K562 (cell line): ENCODE measurements around the gene NOP14. TPM values are rescaled to one million over a fixed set of nuclear protein-coding genes. Genes with fewer than 3 reads are reported as not detected.

Experiments used
- E4F1 ChIP-seq: fragments of 250-450 bp; sonication (Bioruptor Pico); IDR thresholded peaks from 2 replicates; pipeline ENCODE4 v1.5.0; 2021; ENCODE audit warnings: mild to moderate bottlenecking, borderline replicate concordance
- EHMT2 ChIP-seq: fragments of 450-650 bp; IDR thresholded peaks from 2 replicates; pipeline ENCODE4 v1.6.1; 2018; ENCODE audit warnings: antibody characterized with exemption
- ETS2 ChIP-seq: IDR thresholded peaks from 2 replicates; pipeline ENCODE4 v1.6.1; 2016; ENCODE audit warnings: borderline replicate concordance, missing genetic modification characterization, mild to moderate bottlenecking, moderate library complexity, missing compliant biosample characterization; ENCODE audit not compliant: poor library complexity, severe bottlenecking
- FIP1L1 ChIP-seq: fragments of 200-400 bp; formaldehyde crosslinking; IDR thresholded peaks from 2 replicates; pipeline ENCODE4 v1.6.1; 2018; ENCODE audit warnings: mild to moderate bottlenecking, low read depth, low read length; ENCODE audit not compliant: poor library complexity, severe bottlenecking
- FOXA1 ChIP-seq: fragments of 450-650 bp; IDR thresholded peaks from 2 replicates; pipeline ENCODE4 v1.6.1; 2016; ENCODE audit warnings: mild to moderate bottlenecking, borderline replicate concordance
- FUS ChIP-seq: fragments of 200-400 bp; formaldehyde crosslinking; optimal IDR thresholded peaks from 2 replicates; pipeline ENCODE3; 2017; ENCODE audit warnings: low read depth, low read length
- KLF13 ChIP-seq: fragments of 450-650 bp; IDR thresholded peaks from 2 replicates; pipeline ENCODE4 v1.6.1; 2016; ENCODE audit warnings: missing genetic modification characterization, low read depth, mild to moderate bottlenecking, missing compliant biosample characterization, moderate library complexity, borderline replicate concordance
- MAX ChIP-seq: sonication (generic); formaldehyde crosslinking; IDR thresholded peaks from 2 replicates; pipeline ENCODE4 v1.9.0; 2022; ENCODE audit warnings: mild to moderate bottlenecking, missing genetic modification reagents
- PREB ChIP-seq: sonication (generic); formaldehyde crosslinking; IDR thresholded peaks from 2 replicates; pipeline ENCODE4 v1.8.1; 2023; ENCODE audit warnings: mild to moderate bottlenecking, missing genetic modification reagents
- PYGO2 ChIP-seq: fragments of 450-650 bp; IDR thresholded peaks from 2 replicates; pipeline ENCODE4 v1.6.1; 2016; ENCODE audit warnings: mild to moderate bottlenecking, missing genetic modification characterization, moderate library complexity, missing compliant biosample characterization
- SRSF1 ChIP-seq: fragments of 200-400 bp; formaldehyde crosslinking; IDR thresholded peaks from 2 replicates; pipeline ENCODE4 v1.6.1; 2017; ENCODE audit warnings: mild to moderate bottlenecking, low read depth, low read length, moderate library complexity
- TRIM24 ChIP-seq, 2 experiments: fragments of 450-650 bp; IDR thresholded peaks; 2 replicates each; pipeline ENCODE4 v1.6.1; 2016
- USF1 ChIP-seq: sonication (generic); formaldehyde crosslinking; IDR thresholded peaks from 2 replicates; pipeline ENCODE4 v1.9.0; 2022; ENCODE audit warnings: mild to moderate bottlenecking, missing genetic modification reagents
- polyA plus RNA-seq, 8 experiments: library from polyadenylated mRNA; depleted of rRNA in 4 of 8; stranded (reverse) in 5 of 8; unstranded in 3 of 8; fragments of >200 nt; fragmentation: Nextera tagmentation in 2 of 8; fragmentation: Illumina TruSeq in 1 of 8; extraction: Ambion mirVana in 2 of 8; extraction: Trizol in 1 of 8; gene quantifications; 2 replicates each; pipeline versions ENCODE4 v1.2.1 to v1.2.3, GENCODE V29; 2011 to 2014; ENCODE audit warnings: inconsistent platforms in 1 of 8, missing spikeins in 1 of 8
- total RNA-seq, 7 experiments: library from RNA; depleted of rRNA in 6 of 7; stranded (reverse); fragments of >200 nt in 6 of 7; fragmentation: Illumina TruSeq in 2 of 7; extraction: Trizol in 2 of 7; gene quantifications; 2 replicates each; pipeline versions ENCODE4 v1.2.1 to v1.2.3, GENCODE V29; 2011 to 2021; ENCODE audit warnings: low replicate concordance in 1 of 7

The NOP14 gene
- total and polyA plus RNA-seq, 9 of the 15 experiments (the other 6 are each of a cell fraction or from before 2014, with no cell fraction given), result 12.7 to 76.0 (median 50.9) TPM

- TF ChIP-seq PREB (CRISPR knock-in tag) (no peak), TRIM24 (IDR thresholded peaks at IDR 0.05) (no peak), FOXA1 (no peak), FUS (peak; percentile 49), EHMT2 (no peak), MAX (CRISPR knock-in tag) (peak; percentile 57; the same call in 1 of the 2 replicates), KLF13 (no peak), E4F1 (CRISPR knock-in tag) (no peak), SRSF1 (no peak), PYGO2 (tag) (no peak), ETS2 (tag) (no peak), FIP1L1 (peak; percentile 19), USF1 (CRISPR knock-in tag) (0 out of 2 replicates have a peak, but pooled peaks have one; percentile 23)
- TF ChIP-seq, all 486 proteins: peak for 10
These were observed 29.6 kb downstream of the NOP14 start (continued) for GRCh38 chr4:2933566-2934076.
